ENCODE measurements around the gene CEP41. TPM values are rescaled to one million over a fixed set of nuclear protein-coding genes. Genes with fewer than 3 reads are reported as not detected.

CEP41 gene
- total RNA-seq, 1 donor: 9.8 TPM

DNA sequence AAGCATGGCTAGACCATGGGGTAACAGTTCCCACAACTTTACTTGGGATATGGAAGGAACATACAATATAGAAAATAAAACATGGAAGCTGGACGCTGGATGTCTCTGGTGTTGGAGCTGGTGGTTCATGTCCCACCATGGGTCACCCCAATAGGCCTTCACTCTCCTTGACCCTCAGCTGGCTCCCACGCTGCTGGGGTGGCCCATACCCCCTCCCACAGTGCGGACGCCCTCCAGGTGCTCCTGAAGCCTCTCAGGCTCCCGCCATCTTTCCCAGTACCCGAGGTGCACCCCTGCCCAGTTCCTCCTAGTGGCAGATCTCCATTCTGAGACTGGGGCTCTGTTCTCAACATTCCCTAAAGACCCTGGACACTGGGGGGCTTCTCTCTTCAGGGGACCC, 66.3 kb downstream of the CEP41 start:
- Histone ChIP-seq H3K4me2 (ENCODE audit: insufficient read depth, low read length) (no peak overlapping the region), H3K4me3 (ENCODE audit: insufficient read depth, low read length) (no peak overlapping the region), H2AFZ (ENCODE audit: low read length) (peak overlapping the region; percentile 93), H3K36me3 (ENCODE audit: insufficient read depth, low read length) (no peaks in the 10 kb centered on the region), H3K27me3 (ENCODE audit: insufficient read depth, low read length) (no peaks in the 10 kb centered on the region), H3K9me3 (ENCODE audit: low read depth, low read length) (no peaks in the 10 kb centered on the region), H3K27ac (ENCODE audit: low read depth, low read length) (peak overlapping the region; percentile 99), H3K79me2 (ENCODE audit: insufficient read depth, low read length) (no peaks in the 10 kb centered on the region), H4K20me1 (ENCODE audit: insufficient read depth, low read length) (no peaks in the 10 kb centered on the region), H3K4me1 (ENCODE audit: insufficient read depth, low read length) (peaks cover 41% of the 10 kb centered on the region)
- TF ChIP-seq, protein P1, sequence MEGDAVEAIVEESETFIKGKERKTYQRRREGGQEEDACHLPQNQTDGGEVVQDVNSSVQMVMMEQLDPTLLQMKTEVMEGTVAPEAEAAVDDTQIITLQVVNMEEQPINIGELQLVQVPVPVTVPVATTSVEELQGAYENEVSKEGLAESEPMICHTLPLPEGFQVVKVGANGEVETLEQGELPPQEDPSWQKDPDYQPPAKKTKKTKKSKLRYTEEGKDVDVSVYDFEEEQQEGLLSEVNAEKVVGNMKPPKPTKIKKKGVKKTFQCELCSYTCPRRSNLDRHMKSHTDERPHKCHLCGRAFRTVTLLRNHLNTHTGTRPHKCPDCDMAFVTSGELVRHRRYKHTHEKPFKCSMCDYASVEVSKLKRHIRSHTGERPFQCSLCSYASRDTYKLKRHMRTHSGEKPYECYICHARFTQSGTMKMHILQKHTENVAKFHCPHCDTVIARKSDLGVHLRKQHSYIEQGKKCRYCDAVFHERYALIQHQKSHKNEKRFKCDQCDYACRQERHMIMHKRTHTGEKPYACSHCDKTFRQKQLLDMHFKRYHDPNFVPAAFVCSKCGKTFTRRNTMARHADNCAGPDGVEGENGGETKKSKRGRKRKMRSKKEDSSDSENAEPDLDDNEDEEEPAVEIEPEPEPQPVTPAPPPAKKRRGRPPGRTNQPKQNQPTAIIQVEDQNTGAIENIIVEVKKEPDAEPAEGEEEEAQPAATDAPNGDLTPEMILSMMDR (IDR thresholded peaks at IDR 0.05; ENCODE audit: extremely low read depth, low read depth, low read length): no peak
- peak; percentile 45 for DNase-seq (ENCODE audit: insufficient read length, low spot score, missing footprints)

DNA sequence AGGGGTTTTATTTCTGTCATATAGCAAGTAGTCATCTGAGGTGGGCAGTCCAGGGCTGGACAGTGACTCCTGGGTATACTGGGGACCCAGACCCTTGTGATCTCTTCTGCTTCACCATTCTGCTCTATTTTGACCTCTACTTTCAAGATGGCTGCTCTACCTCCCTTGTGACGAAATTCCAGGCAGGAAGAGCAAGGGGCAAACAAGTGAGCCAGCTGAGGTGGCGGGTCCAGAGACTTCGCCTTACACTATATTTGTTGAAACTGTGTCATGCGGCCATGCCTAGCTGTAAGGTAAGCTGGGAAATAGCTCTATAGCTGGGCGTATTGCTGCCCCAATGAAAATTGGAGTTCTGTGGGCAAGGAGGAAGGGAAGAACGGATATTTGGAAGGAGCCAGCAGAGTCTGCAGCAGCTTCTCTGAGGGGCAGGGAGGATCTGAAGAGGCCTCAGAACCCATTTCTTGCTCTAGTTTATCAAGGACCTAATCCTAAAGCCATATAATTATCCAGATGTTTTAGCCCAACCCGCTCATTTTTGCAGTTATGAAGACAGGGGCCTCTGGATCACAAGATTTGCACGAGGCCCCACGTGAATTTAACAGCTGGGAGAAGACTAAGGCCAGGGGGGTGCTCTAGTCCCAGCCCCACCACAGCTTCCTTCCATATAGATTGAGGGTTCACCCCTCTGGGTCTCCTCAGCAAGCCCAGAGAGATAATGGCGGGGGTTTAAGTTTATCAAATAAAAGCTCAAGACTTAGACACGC, 68.2 kb downstream of the CEP41 start:
- no peaks in the 10 kb centered on the region for H4K20me1 ChIP-seq (ENCODE audit: insufficient read depth, low read length)
- H3K27me3 ChIP-seq (ENCODE audit: insufficient read depth, low read length): no peaks in the 10 kb centered on the region
- H3K36me3 ChIP-seq (ENCODE audit: insufficient read depth, low read length): no peaks in the 10 kb centered on the region
- no peak for DNase-seq (ENCODE audit: insufficient read length, low spot score, missing footprints)
- H3K27ac ChIP-seq (ENCODE audit: low read depth, low read length): peak overlapping the region; percentile 99
- no peaks in the 10 kb centered on the region for H3K79me2 ChIP-seq (ENCODE audit: insufficient read depth, low read length)
- TF ChIP-seq, protein P1 (IDR thresholded peaks at IDR 0.05; ENCODE audit: extremely low read depth, low read depth, low read length): no peak
- no peak overlapping the region for H3K4me3 ChIP-seq (ENCODE audit: insufficient read depth, low read length)
- peak overlapping the region; percentile 54 for H2AFZ ChIP-seq (ENCODE audit: low read length)
- H3K4me2 ChIP-seq (ENCODE audit: insufficient read depth, low read length): peak overlapping the region; percentile 61
- H3K9me3 ChIP-seq (ENCODE audit: low read depth, low read length): no peaks in the 10 kb centered on the region
- H3K4me1 ChIP-seq (ENCODE audit: insufficient read depth, low read length): peaks cover 51% of the 10 kb centered on the region

DNA sequence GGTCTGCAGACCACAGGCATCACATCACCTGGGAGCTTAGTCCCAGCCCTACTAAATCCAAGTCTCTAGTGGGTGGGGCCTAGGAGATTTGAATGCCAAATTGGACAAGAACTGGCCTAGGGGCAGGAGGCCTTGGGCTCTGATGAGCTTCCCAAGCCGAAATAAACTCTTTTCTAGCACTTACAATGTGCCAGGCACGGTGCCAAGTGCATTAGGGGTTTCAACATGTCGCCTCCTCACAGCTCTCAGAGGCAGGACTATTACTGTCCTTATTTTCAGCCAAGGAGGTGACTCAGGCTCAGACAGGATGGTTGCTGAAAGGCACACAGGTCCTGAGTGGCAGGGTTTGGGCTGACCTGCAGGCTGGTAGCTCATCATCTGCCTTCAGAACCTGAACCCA, 69.8 kb downstream of the CEP41 start:
- Histone ChIP-seq H3K79me2 (ENCODE audit: insufficient read depth, low read length) (no peaks in the 10 kb centered on the region), H3K4me3 (ENCODE audit: insufficient read depth, low read length) (no peak overlapping the region), H3K4me2 (ENCODE audit: insufficient read depth, low read length) (no peak overlapping the region), H3K36me3 (ENCODE audit: insufficient read depth, low read length) (no peaks in the 10 kb centered on the region), H2AFZ (ENCODE audit: low read length) (peak overlapping the region; percentile 5), H3K9me3 (ENCODE audit: low read depth, low read length) (no peaks in the 10 kb centered on the region), H4K20me1 (ENCODE audit: insufficient read depth, low read length) (no peaks in the 10 kb centered on the region), H3K27ac (ENCODE audit: low read depth, low read length) (no peak overlapping the region), H3K4me1 (ENCODE audit: insufficient read depth, low read length) (peaks cover 62% of the 10 kb centered on the region), H3K27me3 (ENCODE audit: insufficient read depth, low read length) (no peaks in the 10 kb centered on the region)
- TF ChIP-seq, protein P1 (IDR thresholded peaks at IDR 0.05; ENCODE audit: extremely low read depth, low read depth, low read length): no peak
- DNase-seq (ENCODE audit: insufficient read length, low spot score, missing footprints): peak; percentile 46

DNA sequence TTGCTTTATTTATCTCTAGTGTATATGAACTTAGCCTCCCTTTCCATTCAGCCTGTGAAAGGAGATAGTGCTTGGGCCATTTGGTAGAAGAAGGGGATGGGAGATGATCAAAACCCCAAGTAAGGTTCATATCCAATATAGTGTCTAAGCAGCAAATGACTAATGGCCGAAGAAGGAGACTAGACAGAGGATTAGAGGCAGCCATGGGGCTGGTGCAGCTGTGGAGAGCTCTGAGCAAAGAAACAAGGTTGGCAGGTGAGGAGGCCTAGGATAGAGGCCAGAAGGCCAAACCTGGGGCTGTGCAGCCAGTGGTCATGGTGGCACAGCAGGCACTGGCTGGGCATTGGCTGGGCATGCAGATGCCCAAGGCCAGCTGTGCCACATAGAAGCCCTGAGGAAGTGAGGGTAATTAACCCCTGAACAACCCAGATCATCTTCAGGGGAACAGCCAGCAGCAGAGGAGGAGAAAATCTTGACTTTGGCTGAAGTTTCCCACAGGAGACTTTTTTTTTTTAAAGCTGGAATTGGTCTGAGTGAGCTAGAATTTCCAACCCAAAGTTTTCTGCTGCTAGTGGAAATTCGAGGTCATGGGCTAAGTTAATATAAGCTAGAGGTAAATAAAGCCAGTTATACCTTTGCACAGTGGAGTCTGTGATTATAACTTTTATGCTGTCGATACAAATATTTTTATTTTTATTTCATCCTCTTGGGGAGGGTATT, 70.8 kb downstream of the CEP41 start:
- H2AFZ ChIP-seq (ENCODE audit: low read length): peak overlapping the region; percentile 39
- H3K4me3 ChIP-seq (ENCODE audit: insufficient read depth, low read length): no peak overlapping the region
- H3K79me2 ChIP-seq (ENCODE audit: insufficient read depth, low read length): no peaks in the 10 kb centered on the region
- peak; percentile 22 for DNase-seq (ENCODE audit: insufficient read length, low spot score, missing footprints)
- no peaks in the 10 kb centered on the region for H3K27me3 ChIP-seq (ENCODE audit: insufficient read depth, low read length)
- TF ChIP-seq, protein P1 (IDR thresholded peaks at IDR 0.05; ENCODE audit: extremely low read depth, low read depth, low read length): no peak
- peak overlapping the region; percentile 64 for H3K4me2 ChIP-seq (ENCODE audit: insufficient read depth, low read length)
- H3K36me3 ChIP-seq (ENCODE audit: insufficient read depth, low read length): no peaks in the 10 kb centered on the region
- peak overlapping the region; percentile 80 for H3K27ac ChIP-seq (ENCODE audit: low read depth, low read length)
- no peaks in the 10 kb centered on the region for H3K9me3 ChIP-seq (ENCODE audit: low read depth, low read length)
- no peaks in the 10 kb centered on the region for H4K20me1 ChIP-seq (ENCODE audit: insufficient read depth, low read length)
- H3K4me1 ChIP-seq (ENCODE audit: insufficient read depth, low read length): peaks cover 70% of the 10 kb centered on the region
